ENCODE data around the gene TMEM120A.

The TMEM120A gene

GRCh38 chr7:76003351-76003750 lies 9.0 kb upstream of the TMEM120A start:
- TF ChIP-seq, protein P1, sequence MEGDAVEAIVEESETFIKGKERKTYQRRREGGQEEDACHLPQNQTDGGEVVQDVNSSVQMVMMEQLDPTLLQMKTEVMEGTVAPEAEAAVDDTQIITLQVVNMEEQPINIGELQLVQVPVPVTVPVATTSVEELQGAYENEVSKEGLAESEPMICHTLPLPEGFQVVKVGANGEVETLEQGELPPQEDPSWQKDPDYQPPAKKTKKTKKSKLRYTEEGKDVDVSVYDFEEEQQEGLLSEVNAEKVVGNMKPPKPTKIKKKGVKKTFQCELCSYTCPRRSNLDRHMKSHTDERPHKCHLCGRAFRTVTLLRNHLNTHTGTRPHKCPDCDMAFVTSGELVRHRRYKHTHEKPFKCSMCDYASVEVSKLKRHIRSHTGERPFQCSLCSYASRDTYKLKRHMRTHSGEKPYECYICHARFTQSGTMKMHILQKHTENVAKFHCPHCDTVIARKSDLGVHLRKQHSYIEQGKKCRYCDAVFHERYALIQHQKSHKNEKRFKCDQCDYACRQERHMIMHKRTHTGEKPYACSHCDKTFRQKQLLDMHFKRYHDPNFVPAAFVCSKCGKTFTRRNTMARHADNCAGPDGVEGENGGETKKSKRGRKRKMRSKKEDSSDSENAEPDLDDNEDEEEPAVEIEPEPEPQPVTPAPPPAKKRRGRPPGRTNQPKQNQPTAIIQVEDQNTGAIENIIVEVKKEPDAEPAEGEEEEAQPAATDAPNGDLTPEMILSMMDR (IDR thresholded peaks at IDR 0.05; ENCODE audit: low read depth, low read length, missing control alignments), result no peak
- no peak overlapping the region for H3K4me3 ChIP-seq (replicated peaks; ENCODE audit: low read depth, low read length)
- no peak for DNase-seq (ENCODE audit: extremely low read depth, low read depth)

GRCh38 chr7:76002822-76003221 lies 8.4 kb upstream of the TMEM120A start:
- TF ChIP-seq, protein P1 (IDR thresholded peaks at IDR 0.05; ENCODE audit: low read depth, low read length, missing control alignments), result no peak
- no peak for DNase-seq (ENCODE audit: extremely low read depth, low read depth)
- no peak overlapping the region for H3K4me3 ChIP-seq (replicated peaks; ENCODE audit: low read depth, low read length)

- TF ChIP-seq, protein P1 (IDR thresholded peaks at IDR 0.05; ENCODE audit: low read depth, low read length, missing control alignments), result no peak
- H3K4me3 ChIP-seq (replicated peaks; ENCODE audit: low read depth, low read length), result no peak overlapping the region
- DNase-seq (ENCODE audit: extremely low read depth, low read depth), result no peak
These were observed 7.7 kb upstream of the TMEM120A start for GRCh38 chr7:76002139-76002538.

DNA sequence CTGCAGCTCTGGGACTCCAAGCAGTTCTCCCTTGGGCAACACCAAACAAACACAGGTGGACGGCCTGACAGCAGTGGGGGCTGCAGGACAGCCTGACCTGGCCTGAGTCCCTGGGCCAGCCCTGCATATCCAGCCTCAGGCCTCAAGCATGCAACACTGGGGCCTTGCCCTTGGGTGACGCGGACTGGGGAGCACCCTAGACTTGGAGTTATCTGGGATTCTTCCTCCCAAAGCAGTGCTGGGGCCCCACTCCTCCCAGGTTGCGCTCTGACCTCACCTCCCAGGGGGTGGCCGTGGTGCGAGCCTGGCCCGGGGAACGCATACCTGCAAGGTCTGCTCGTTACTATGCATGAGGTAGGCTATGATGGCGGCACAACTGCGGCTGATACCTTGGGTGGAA lies 6.2 kb upstream of the TMEM120A start:
- DNase-seq (ENCODE audit: extremely low read depth, low read depth), result no peak
- no peak overlapping the region for H3K4me3 ChIP-seq (replicated peaks; ENCODE audit: low read depth, low read length)
- TF ChIP-seq, protein P1 (IDR thresholded peaks at IDR 0.05; ENCODE audit: low read depth, low read length, missing control alignments), result no peak

- TF ChIP-seq, protein P1 (IDR thresholded peaks at IDR 0.05; ENCODE audit: low read depth, low read length, missing control alignments), result no peak
- no peak overlapping the region for H3K4me3 ChIP-seq (replicated peaks; ENCODE audit: low read depth, low read length)
- DNase-seq (ENCODE audit: extremely low read depth, low read depth), result no peak
These were observed 3.6 kb upstream of the TMEM120A start for GRCh38 chr7:75998038-75998437.

DNA sequence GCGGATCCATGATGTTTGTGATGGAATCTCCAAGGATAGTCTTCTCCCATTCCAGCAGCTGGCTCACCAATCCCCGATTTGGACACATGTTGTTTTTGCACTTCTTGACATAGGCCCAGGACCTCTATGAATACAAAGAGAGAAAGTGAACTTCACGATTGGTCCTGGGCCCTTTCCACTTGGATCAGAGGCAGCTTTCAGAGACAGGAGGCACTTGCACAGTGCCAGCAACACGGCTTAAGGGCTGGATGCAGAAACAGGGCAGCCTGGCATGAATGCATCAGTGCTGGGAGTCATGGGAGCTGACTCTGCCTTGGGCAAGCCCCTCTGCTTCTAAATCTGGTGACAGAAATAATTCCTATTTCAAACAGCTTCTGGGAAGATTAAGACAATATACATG lies 2.1 kb upstream of the TMEM120A start:
- no peak for DNase-seq (ENCODE audit: extremely low read depth, low read depth)
- TF ChIP-seq, protein P1 (IDR thresholded peaks at IDR 0.05; ENCODE audit: low read depth, low read length, missing control alignments), result no peak
- no peak overlapping the region for H3K4me3 ChIP-seq (replicated peaks; ENCODE audit: low read depth, low read length)

DNA sequence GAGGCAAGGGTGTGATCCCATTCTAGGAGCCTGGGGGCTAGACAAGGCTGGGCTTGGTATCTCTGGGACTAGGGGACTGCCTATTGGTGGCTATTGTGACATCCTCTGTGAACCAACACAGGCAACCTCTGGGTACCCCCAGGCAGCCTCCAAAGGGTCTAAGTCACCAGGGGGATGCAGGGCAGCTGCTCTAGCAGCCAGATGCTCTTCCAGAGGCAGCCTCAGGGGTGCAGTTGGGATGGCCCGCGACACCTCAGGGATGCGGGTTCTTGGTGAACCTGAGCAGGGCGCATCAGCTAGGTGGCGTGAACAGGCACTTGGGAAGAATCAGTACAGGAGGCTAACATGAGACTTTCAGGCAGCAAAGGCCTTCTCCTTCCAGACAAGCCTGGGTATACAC lies 1.6 kb upstream of the TMEM120A start:
- no peak overlapping the region for H3K4me3 ChIP-seq (replicated peaks; ENCODE audit: low read depth, low read length)
- TF ChIP-seq, protein P1 (IDR thresholded peaks at IDR 0.05; ENCODE audit: low read depth, low read length, missing control alignments), result no peak
- DNase-seq (ENCODE audit: extremely low read depth, low read depth), result no peak
